H1 (cell line): Measurements from ENCODE around the gene SH3PXD2A. TPM values are rescaled to one million over a fixed set of nuclear protein-coding genes. Genes with fewer than 3 reads are reported as not detected.

Experiments
- FOSL1 ChIP-seq: IDR thresholded peaks from 2 replicates; pipeline ENCODE4 v1.6.1; 2011; ENCODE audit warnings: mild to moderate bottlenecking, low read depth, low read length, moderate library complexity; ENCODE audit not compliant: insufficient read depth
- GABPA ChIP-seq: IDR thresholded peaks from 2 replicates; pipeline ENCODE4 v1.6.1; 2011; ENCODE audit warnings: mild to moderate bottlenecking, low read length, moderate library complexity, borderline replicate concordance; ENCODE audit not compliant: insufficient read depth
- SUZ12 ChIP-seq: fragments of 200-600 bp; sonication (generic); IDR thresholded peaks from 2 replicates; pipeline ENCODE4 v1.6.1; 2012; ENCODE audit warnings: mild to moderate bottlenecking, inconsistent platforms, low read length, moderate library complexity, mixed read lengths
- polyA plus RNA-seq, 7 experiments: library from polyadenylated mRNA; depleted of rRNA in 3 of 7; stranded (reverse) in 5 of 7; unstranded in 2 of 7; fragments of >200 nt in 5 of 7; fragments of 200-250 nt in 2 of 7; gene quantifications; 1 replicate in 5 of 7; 2 replicates in 1 of 7; 4 replicates in 1 of 7; pipeline versions ENCODE4 v1.2.1 to v1.2.3, GENCODE V29; 2011 to 2013; ENCODE audit warnings: missing spikeins in 2 of 7, mixed read lengths in 2 of 7
- total RNA-seq: library from RNA; stranded (reverse); fragmentation: NEBNext Ultra II Directional; extraction: Animal tissue kit (Norgen Biotek cat#: 25700); gene quantifications from 2 replicates; pipeline ENCODE4 v1.2.1, GENCODE V29; 2021
- TF ChIP-seq, protein P1 (sequence below): IDR thresholded peaks from 2 replicates; pipeline ENCODE4 v1.6.1; 2012; ENCODE audit warnings: inconsistent platforms

The SH3PXD2A gene
- total and polyA plus RNA-seq, 2 of the 8 experiments (the other 6 are each of a cell fraction or from before 2014, with no cell fraction given): 5.4 to 16.3 TPM

GRCh38 chr10:103550229-103550628 is 305.1 kb downstream of the SH3PXD2A start (continued):
- TF ChIP-seq FOSL1 (no peak), SUZ12 (no peak), GABPA (no peak)
- TF ChIP-seq, protein P1, sequence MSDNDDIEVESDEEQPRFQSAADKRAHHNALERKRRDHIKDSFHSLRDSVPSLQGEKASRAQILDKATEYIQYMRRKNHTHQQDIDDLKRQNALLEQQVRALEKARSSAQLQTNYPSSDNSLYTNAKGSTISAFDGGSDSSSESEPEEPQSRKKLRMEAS: no peak
